Naive thymus-derived CD4-positive, alpha-beta T cell (primary cell): ENCODE measurements around the gene PPP1R14B. TPM values are rescaled to one million over a fixed set of nuclear protein-coding genes. Genes with fewer than 3 reads are reported as not detected.

Experiments used
- ATAC-seq: fragments of 150-1000 bp; cut with Tn5 transposase; 2 replicates; pipeline ENCODE4 v1.10.0; 2021; ENCODE audit warnings: mild to moderate bottlenecking, moderate library complexity
- CTCF ChIA-PET: fragments of 350-600 bp; sonication (Branson Sonifier 250); formaldehyde crosslinking; loops from one replicate; lab custom pipeline; 2021; ENCODE audit warnings: antibody characterized with exemption; lab: Charles Lee
- POLR2A ChIA-PET: fragments of 350-600 bp; sonication (Branson Sonifier 250); formaldehyde crosslinking; loops from one replicate; lab custom pipeline; 2021; ENCODE audit warnings: antibody characterized with exemption, inconsistent platforms; lab: Charles Lee
- DNase-seq, 9 donors: peaks; one replicate each; pipeline versions ENCODE4 v3.0.0 to v3.0.0-alpha.2; 2020 to 2022; ENCODE audit warnings: mixed read lengths in 1 of 9
- H3K27ac ChIP-seq: one replicate; pipeline ENCODE4 v1.7.0; 2013; ENCODE audit warnings: mild to moderate bottlenecking, low read depth, low read length, moderate library complexity
- H3K27me3 ChIP-seq, 2 donors: one replicate each; pipeline ENCODE4 v1.7.0; 2013; ENCODE audit warnings: low read length in 2 of 2, mild to moderate bottlenecking in 2 of 2, moderate library complexity in 2 of 2; ENCODE audit not compliant: control insufficient read depth in 2 of 2, insufficient read depth in 2 of 2
- H3K36me3 ChIP-seq, 3 experiments: 1 replicate in 2 of 3; 2 replicates in 1 of 3; pipeline ENCODE4 v1.7.0; 2013; ENCODE audit warnings: low read length in 3 of 3, mild to moderate bottlenecking in 3 of 3, moderate library complexity in 1 of 3; ENCODE audit not compliant: insufficient read depth in 3 of 3, control insufficient read depth in 2 of 3
- H3K4me1 ChIP-seq, 2 donors: one replicate each; pipeline ENCODE4 v1.7.0; 2013; ENCODE audit warnings: low read length in 2 of 2, mild to moderate bottlenecking in 2 of 2, moderate library complexity in 1 of 2; ENCODE audit not compliant: control insufficient read depth in 2 of 2, insufficient read depth in 2 of 2
- H3K4me3 ChIP-seq: 2 replicates; pipeline ENCODE4 v1.7.0; 2013; ENCODE audit warnings: mild to moderate bottlenecking, low read length
- H3K9me3 ChIP-seq, 3 experiments: 1 replicate in 2 of 3; 2 replicates in 1 of 3; pipeline ENCODE4 v1.7.0; 2013; ENCODE audit warnings: low read length in 3 of 3; ENCODE audit not compliant: control insufficient read depth in 2 of 3
- H3K27ac Mint-ChIP-seq, 9 donors: one replicate each; pipeline ENCODE4 v1.8.0; 2020 to 2022; ENCODE audit warnings: mixed read lengths in 9 of 9, mild to moderate bottlenecking in 8 of 9, moderate library complexity in 5 of 9, inconsistent platforms in 2 of 9
- H3K27me3 Mint-ChIP-seq, 5 donors: one replicate each; pipeline ENCODE4 v1.8.0; 2021 to 2022; ENCODE audit warnings: mixed read lengths in 5 of 5, mild to moderate bottlenecking in 1 of 5
- H3K36me3 Mint-ChIP-seq, 5 donors: one replicate each; pipeline ENCODE4 v1.8.0; 2020 to 2022; ENCODE audit warnings: mixed read lengths in 5 of 5, mild to moderate bottlenecking in 3 of 5, inconsistent platforms in 1 of 5
- H3K4me1 Mint-ChIP-seq, 7 donors: one replicate each; pipeline ENCODE4 v1.8.0; 2020 to 2022; ENCODE audit warnings: mixed read lengths in 7 of 7, mild to moderate bottlenecking in 3 of 7, inconsistent platforms in 1 of 7
- H3K4me3 Mint-ChIP-seq, 10 donors: one replicate each; pipeline ENCODE4 v1.8.0; 2020 to 2022; ENCODE audit warnings: mild to moderate bottlenecking in 10 of 10, mixed read lengths in 10 of 10, moderate library complexity in 6 of 10, inconsistent platforms in 2 of 10
- H3K9me3 Mint-ChIP-seq, 11 donors: one replicate each; pipeline ENCODE4 v1.8.0; 2020 to 2022; ENCODE audit warnings: mixed read lengths in 11 of 11, mild to moderate bottlenecking in 4 of 11, inconsistent platforms in 1 of 11, moderate library complexity in 1 of 11
- intact Hi-C, 2 donors: fragments of 100-400 bp; cut with micrococcal nuclease; formaldehyde crosslinking; loops; one replicate each; pipeline ENCODE4 v1.15.1; 2023
- polyA plus RNA-seq, 2 donors: library from polyadenylated mRNA; unstranded; fragments of 300-500 nt; fragmentation: Illumina TruSeq; gene quantifications; one replicate each; pipeline ENCODE4 v1.2.3, GENCODE V29; 2021
- total RNA-seq, 6 experiments: library from RNA in 5 of 6; stranded (reverse) in 5 of 6; gene quantifications; 1 replicate in 5 of 6; 2 replicates in 1 of 6; pipeline ENCODE4 v1.2.3 and lab custom pipeline; 2021 to 2026

Gene PPP1R14B
- total and polyA plus RNA-seq, 7 experiments from 2014 or later, result 20.1 to 116 (median 26.0) TPM

- H3K4me3 Mint-ChIP-seq, result peak within 1 kb of the TSS; percentile 84 to 93 (median 89)
- Histone ChIP-seq H3K36me3 (peaks cover 0 to 6% (median 0%) of the 10 kb centered on the region in 3 experiments), H3K4me3 (peak within 1 kb of the TSS; percentile 100), H3K27ac (peak within 1 kb of the TSS; percentile 99), H3K27me3 (no peaks in the 10 kb centered on the region), H3K4me1 (peaks cover 11 to 17% of the 10 kb centered on the region in 2 donors), H3K9me3 (no peaks in the 10 kb centered on the region)
- ChIA-PET CTCF (interaction anchor here (1.2 to 2.0 kb wide), 5 partner anchors 13 to 80 kb away, joined by 3 to 15 read pairs (median 4); partner anchors contain the start of gene PRDX5), POLR2A (interaction anchor here (0.6 to 7.1 kb wide), 19 partner anchors 9 to 1443 kb away, joined by 3 to 104 read pairs (median 5); partner anchors contain the start of genes CATSPERZ, DNAJC4, FERMT3 and PPP1R14B)
- peak within 1 kb of the TSS; percentile 81 to 98 (median 95) for H3K27ac Mint-ChIP-seq
- H3K4me1 Mint-ChIP-seq, result peaks cover 8 to 25% (median 18%) of the 10 kb centered on the region in 7 donors
- peaks cover 0 to 6% (median 0%) of the 10 kb centered on the region in 5 donors for H3K36me3 Mint-ChIP-seq
- peak; percentile 77 to 92 (median 87) for DNase-seq
- no peaks in the 10 kb centered on the region for H3K27me3 Mint-ChIP-seq
- ATAC-seq, result peak; percentile 87
- no peaks in the 10 kb centered on the region for H3K9me3 Mint-ChIP-seq
- intact Hi-C loops, result loop anchor here in 1 of 2 donors (2.0 kb wide), 1 partner anchor 44 kb away; the partner anchor contains the start of gene FKBP2
Measured at GRCh38 chr11:64284048-64284961, 37.6 kb upstream of the PPP1R14B start, which contains the start of gene BAD. Gene BAD, minus strand, starts transcription at chr11:64284665. Its CDS starts 297 bp downstream, at chr11:64284368.

GRCh38 chr11:64283092-64283491, 36.3 kb upstream of the PPP1R14B start:
- no peak overlapping the region for H3K27ac ChIP-seq
- ChIA-PET CTCF (interaction anchor here (2.1 kb wide), 1 partner anchor 21 kb away, joined by 6 read pairs; no protein-coding TSS in a partner anchor), POLR2A (interaction anchor here (0.6 to 7.1 kb wide), 5 partner anchors 12 to 77 kb away, joined by 3 to 104 read pairs (median 4); partner anchors contain the start of genes DNAJC4 and FERMT3)
- H3K9me3 Mint-ChIP-seq, result no peaks in the 10 kb centered on the region
- intact Hi-C loops, result no loop called here
- H3K4me1 Mint-ChIP-seq, result peaks cover 8 to 28% (median 18%) of the 10 kb centered on the region in 7 donors
- DNase-seq, result no peak
- no peaks in the 10 kb centered on the region for H3K27me3 ChIP-seq
- peak overlapping the region in 8 of 9 donors; percentile 12 to 95 (median 72) for H3K27ac Mint-ChIP-seq
- no peaks in the 10 kb centered on the region for H3K27me3 Mint-ChIP-seq
- peaks cover 0 to 15% (median 0%) of the 10 kb centered on the region in 3 experiments for H3K36me3 ChIP-seq
- H3K4me3 Mint-ChIP-seq, result peak overlapping the region in 8 of 10 donors; percentile 43 to 91 (median 76)
- H3K4me3 ChIP-seq, result no peak overlapping the region
- no peak for ATAC-seq
- H3K9me3 ChIP-seq, result no peaks in the 10 kb centered on the region
- peaks cover 11 to 17% of the 10 kb centered on the region in 2 donors for H3K4me1 ChIP-seq
- peaks cover 0 to 11% (median 5%) of the 10 kb centered on the region in 5 donors for H3K36me3 Mint-ChIP-seq

DNA sequence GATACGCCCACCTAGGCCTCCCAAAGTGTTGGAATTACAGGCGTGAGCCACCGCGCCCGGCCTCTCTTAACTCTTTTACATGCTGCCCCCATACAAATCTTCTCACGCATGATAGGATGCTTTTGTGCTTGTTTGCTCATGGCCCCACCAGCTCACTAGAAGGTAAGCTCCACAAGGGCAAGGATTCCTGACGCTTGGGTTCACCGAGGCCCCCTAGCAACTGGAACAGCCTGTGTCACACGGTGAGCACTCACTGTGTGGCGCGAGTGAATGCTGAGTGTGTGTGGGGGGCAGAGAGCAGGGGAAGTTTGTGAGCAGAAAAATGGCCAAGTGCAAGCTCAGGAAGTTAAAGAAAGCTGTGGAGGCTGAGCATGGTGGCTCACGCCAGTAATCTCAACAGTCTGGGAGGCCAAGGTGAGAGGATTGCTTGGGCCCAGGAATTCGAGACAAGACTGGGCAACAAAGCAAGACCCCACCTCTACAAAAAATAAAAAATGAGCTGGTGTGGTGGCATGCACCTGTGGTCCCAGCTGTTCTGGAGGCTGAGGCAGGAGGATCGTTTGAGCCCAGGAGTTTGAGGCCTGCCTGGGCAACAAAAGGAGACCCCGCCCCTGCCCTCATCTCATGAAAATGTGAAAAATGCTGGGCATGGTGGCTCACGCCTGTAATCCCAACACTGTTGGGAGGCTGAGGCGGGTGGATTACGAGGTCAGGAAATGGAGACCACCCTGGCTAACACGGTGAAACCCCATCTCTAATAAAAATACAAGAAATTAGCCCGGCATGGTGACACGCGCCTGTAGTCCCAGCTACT, 35.4 kb upstream of the PPP1R14B start:
- Histone ChIP-seq H3K27ac (no peak overlapping the region), H3K27me3 (no peaks in the 10 kb centered on the region), H3K4me1 (peaks cover 11 to 17% of the 10 kb centered on the region in 2 donors), H3K36me3 (peaks cover 0 to 16% (median 0%) of the 10 kb centered on the region in 3 experiments), H3K9me3 (no peaks in the 10 kb centered on the region), H3K4me3 (no peak overlapping the region)
- DNase-seq (no peak), ATAC-seq (no peak)
- peak overlapping the region in 4 of 10 donors; percentile 5 to 33 (median 18) for H3K4me3 Mint-ChIP-seq
- no peaks in the 10 kb centered on the region for H3K9me3 Mint-ChIP-seq
- H3K27ac Mint-ChIP-seq, result peak overlapping the region in 2 of 9 donors; percentile 61 to 77
- H3K27me3 Mint-ChIP-seq, result no peaks in the 10 kb centered on the region
- peaks cover 8 to 28% (median 18%) of the 10 kb centered on the region in 7 donors for H3K4me1 Mint-ChIP-seq
- ChIA-PET POLR2A (interaction anchor here (1.5 to 7.1 kb wide), 2 partner anchors 11 to 53 kb away, joined by 3 to 104 read pairs; no protein-coding TSS in a partner anchor), CTCF (interaction anchor here (0.7 to 2.1 kb wide), 4 partner anchors 10 to 1674 kb away, joined by 3 to 7 read pairs (median 4); no protein-coding TSS in a partner anchor)
- H3K36me3 Mint-ChIP-seq, result peaks cover 0 to 11% (median 5%) of the 10 kb centered on the region in 5 donors
- intact Hi-C loops, result no loop called here

DNA sequence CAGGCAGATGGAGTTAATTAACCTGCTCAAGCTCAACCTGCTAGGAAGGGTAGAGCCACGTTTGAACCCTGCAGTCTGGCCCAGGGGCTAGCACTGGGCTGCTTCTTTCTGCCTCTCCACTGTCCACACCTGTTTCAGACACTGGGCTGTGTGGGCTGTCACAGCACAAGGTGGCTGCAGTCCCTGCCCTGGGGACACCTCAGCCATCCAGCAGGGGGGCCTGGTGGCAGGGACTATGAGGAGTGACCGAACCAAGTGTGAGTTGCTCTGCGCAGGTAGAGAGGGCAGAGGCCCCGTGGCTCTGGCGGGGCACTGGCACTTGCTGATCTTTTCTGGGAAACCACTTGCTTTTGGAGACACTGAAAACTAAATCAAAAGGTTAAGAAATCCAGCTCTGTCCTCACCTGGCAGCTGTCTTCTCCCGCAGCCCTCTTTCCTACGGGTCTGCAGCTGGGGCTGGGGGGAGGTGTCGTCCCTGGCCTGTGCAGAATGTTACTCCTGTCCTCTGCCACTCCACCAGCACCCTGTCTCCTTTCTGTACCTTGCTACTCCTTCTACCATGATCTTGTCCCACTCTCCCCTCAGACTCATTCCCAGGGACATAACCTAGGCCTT, 31.9 kb upstream of the PPP1R14B start:
- no peak for DNase-seq
- Mint-ChIP-seq H3K4me3 (peak overlapping the region in 1 of 10 donors; percentile 51), H3K9me3 (peaks cover 0 to 2% (median 0%) of the 10 kb centered on the region in 11 donors), H3K4me1 (peaks cover 0 to 13% (median 8%) of the 10 kb centered on the region in 7 donors), H3K27me3 (no peaks in the 10 kb centered on the region), H3K36me3 (peaks cover 0 to 11% (median 5%) of the 10 kb centered on the region in 5 donors), H3K27ac (no peak overlapping the region)
- Histone ChIP-seq H3K27me3 (no peaks in the 10 kb centered on the region), H3K27ac (no peak overlapping the region), H3K4me3 (no peak overlapping the region), H3K9me3 (no peaks in the 10 kb centered on the region), H3K36me3 (peaks cover 0 to 26% (median 0%) of the 10 kb centered on the region in 3 experiments), H3K4me1 (peaks cover 1 to 6% of the 10 kb centered on the region in 2 donors)
- POLR2A ChIA-PET, result interaction anchor here (7.1 kb wide), 1 partner anchor 7 kb away, joined by 104 read pairs; no protein-coding TSS in a partner anchor
- ATAC-seq, result no peak
- CTCF ChIA-PET, result interaction anchor here (1.4 to 1.6 kb wide), 2 partner anchors 22 to 74 kb away, joined by 3 to 4 read pairs; partner anchors contain the start of gene CATSPERZ
- intact Hi-C loops, result no loop called here

DNA sequence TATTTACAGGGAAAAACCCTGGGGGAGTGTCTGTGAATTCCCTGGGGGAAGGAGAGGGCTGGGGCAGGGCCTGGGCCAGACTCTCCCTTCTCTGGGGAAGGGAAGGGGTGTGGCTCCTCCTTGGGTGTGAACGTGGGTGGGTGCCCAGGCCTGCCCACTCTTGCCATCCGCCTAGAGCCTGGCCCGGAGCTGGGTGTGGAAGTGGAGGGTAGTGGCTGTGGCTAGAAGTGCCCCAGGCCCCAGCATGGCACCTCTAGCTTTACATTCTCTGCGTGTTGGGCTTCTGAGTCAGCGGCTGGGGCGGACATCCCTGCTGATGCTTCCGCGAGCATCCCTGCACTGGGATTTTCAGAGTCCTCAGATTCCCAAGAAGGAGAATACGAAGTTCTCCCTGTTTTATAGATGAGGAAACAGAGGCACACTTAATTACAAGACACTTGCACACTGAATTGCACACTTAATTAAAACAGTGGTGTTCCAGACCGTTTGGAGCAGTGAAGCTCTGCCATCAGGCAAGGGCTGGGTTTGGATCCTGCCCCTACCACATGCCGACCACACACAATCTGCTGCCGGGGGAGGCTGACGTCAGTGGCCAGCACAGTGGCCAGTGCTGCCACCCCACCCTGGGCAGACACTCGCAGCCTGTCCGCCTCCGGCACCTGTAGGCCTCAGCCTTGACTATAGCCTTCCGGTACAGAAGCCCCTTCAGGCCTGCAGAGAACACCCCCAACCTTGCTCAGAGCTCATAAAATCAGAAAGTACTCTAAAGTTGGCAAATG, 30.1 kb upstream of the PPP1R14B start:
- intact Hi-C loops, result no loop called here
- Mint-ChIP-seq H3K4me1 (peaks cover 0 to 12% (median 5%) of the 10 kb centered on the region in 7 donors), H3K27me3 (no peaks in the 10 kb centered on the region), H3K27ac (no peak overlapping the region), H3K36me3 (peaks cover 0 to 11% (median 5%) of the 10 kb centered on the region in 5 donors), H3K4me3 (no peak overlapping the region), H3K9me3 (peaks cover 0 to 3% (median 0%) of the 10 kb centered on the region in 11 donors)
- no peak for ATAC-seq
- DNase-seq, result no peak
- ChIA-PET CTCF (interaction anchor here (1.4 to 1.5 kb wide), 2 partner anchors 24 to 72 kb away, joined by 3 read pairs; no protein-coding TSS in a partner anchor), POLR2A (interaction anchor here (0.6 kb wide), 1 partner anchor 1679 kb away, joined by 3 read pairs; no protein-coding TSS in a partner anchor)
- Histone ChIP-seq H3K36me3 (peaks cover 0 to 21% (median 0%) of the 10 kb centered on the region in 3 experiments), H3K27me3 (no peaks in the 10 kb centered on the region), H3K4me3 (no peak overlapping the region), H3K27ac (no peak overlapping the region), H3K9me3 (no peaks in the 10 kb centered on the region), H3K4me1 (no peaks in the 10 kb centered on the region)
